ENCODE data around the gene DLGAP1.

Gene DLGAP1

GRCh38 chr18:3578621-3579020 lies 876.5 kb downstream of the DLGAP1 start:
- DNase-seq (ENCODE audit: low spot score): no peak
- TF ChIP-seq, protein P1, sequence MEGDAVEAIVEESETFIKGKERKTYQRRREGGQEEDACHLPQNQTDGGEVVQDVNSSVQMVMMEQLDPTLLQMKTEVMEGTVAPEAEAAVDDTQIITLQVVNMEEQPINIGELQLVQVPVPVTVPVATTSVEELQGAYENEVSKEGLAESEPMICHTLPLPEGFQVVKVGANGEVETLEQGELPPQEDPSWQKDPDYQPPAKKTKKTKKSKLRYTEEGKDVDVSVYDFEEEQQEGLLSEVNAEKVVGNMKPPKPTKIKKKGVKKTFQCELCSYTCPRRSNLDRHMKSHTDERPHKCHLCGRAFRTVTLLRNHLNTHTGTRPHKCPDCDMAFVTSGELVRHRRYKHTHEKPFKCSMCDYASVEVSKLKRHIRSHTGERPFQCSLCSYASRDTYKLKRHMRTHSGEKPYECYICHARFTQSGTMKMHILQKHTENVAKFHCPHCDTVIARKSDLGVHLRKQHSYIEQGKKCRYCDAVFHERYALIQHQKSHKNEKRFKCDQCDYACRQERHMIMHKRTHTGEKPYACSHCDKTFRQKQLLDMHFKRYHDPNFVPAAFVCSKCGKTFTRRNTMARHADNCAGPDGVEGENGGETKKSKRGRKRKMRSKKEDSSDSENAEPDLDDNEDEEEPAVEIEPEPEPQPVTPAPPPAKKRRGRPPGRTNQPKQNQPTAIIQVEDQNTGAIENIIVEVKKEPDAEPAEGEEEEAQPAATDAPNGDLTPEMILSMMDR (IDR thresholded peaks at IDR 0.05; ENCODE audit: extremely low read depth, missing control alignments): no peak

DNA sequence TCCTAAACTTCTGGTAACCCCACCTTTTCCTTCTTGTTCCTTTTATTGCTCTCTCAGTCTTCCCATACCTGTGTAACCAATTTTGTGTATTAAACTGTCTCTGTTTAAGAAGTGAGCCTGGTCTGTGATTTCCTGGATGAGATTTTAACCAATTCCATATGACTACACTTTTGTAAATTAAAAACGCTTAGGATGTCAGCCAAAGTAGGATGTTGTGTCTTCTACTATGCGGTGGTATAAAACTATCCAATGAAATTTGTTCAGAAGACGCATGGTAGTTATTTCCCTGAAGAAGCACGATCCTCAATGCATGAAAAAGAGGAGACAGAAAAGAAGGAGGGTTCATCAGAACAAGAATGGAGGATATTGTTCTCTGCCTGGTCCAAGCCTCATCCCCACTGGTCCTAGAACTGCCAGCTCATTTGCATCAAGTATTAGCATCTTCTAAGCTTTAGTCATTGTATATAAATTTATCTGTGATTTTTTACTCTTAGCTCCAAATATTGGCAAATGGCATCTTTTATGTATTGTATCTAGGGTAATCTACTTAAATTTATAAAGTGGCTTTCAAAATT lies 877.7 kb downstream of the DLGAP1 start:
- no peak for DNase-seq (ENCODE audit: low spot score)

GRCh38 chr18:3572761-3573160 lies 882.3 kb downstream of the DLGAP1 start:
- TF ChIP-seq, protein P1 (IDR thresholded peaks at IDR 0.05; ENCODE audit: extremely low read depth, missing control alignments): no peak
- no peak for DNase-seq (ENCODE audit: low spot score)

More for the DNA sequence above, 877.7 kb downstream of the DLGAP1 start:
- TF ChIP-seq, protein P1 (IDR thresholded peaks at IDR 0.05; ENCODE audit: extremely low read depth, missing control alignments): no peak

GRCh38 chr18:3566851-3567250 lies 888.3 kb downstream of the DLGAP1 start:
- TF ChIP-seq, protein P1 (IDR thresholded peaks at IDR 0.05; ENCODE audit: extremely low read depth, missing control alignments): no peak
- no peak for DNase-seq (ENCODE audit: low spot score)

DNA sequence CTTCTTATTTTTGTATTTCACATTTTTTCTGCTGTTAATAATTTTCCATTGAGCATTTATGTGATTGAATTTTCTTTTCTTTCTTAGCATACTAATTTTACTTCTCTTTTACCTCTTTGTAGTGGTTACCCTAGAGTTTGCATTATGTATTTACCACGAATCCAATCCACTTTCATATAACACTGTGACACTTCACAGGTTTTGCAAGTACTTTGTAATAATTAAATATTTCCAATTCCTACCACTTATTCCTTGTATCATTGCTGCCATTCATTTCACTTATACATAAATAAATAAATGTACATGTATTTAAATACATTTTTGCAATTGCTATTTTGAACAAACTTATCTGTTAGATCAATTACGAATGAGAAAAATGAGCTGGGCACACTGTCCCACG lies 894.4 kb downstream of the DLGAP1 start:
- TF ChIP-seq, protein P1 (IDR thresholded peaks at IDR 0.05; ENCODE audit: extremely low read depth, missing control alignments): no peak
- DNase-seq (ENCODE audit: low spot score): no peak

GRCh38 chr18:3554811-3555427 lies 900.2 kb downstream of the DLGAP1 start:
- no peak for DNase-seq (ENCODE audit: low spot score)
- TF ChIP-seq, protein P1 (IDR thresholded peaks at IDR 0.05; ENCODE audit: extremely low read depth, missing control alignments): no peak

- DNase-seq (ENCODE audit: low spot score): no peak
- TF ChIP-seq, protein P1 (IDR thresholded peaks at IDR 0.05; ENCODE audit: extremely low read depth, missing control alignments): no peak
Measured at GRCh38 chr18:3554091-3554601, 901.0 kb downstream of the DLGAP1 start.

Measured in GM20000 (cell line).